Left cardiac atrium (tissue), 4 donors: ENCODE data around the gene C1orf35. TPM values are rescaled to one million over a fixed set of nuclear protein-coding genes. Genes with fewer than 3 reads are reported as not detected.

Source experiments
- ATAC-seq, 2 donors: fragments of 200-7000 bp; cut with Tn5 transposase; one replicate each; pipeline ENCODE4 v1.9.1; 2020; ENCODE audit warnings: mild to moderate bottlenecking in 2 of 2, moderate library complexity in 2 of 2
- DNase-seq: peaks from one replicate; pipeline ENCODE4 v3.0.0-alpha.2; 2020
- intact Hi-C, 2 donors: fragments of 100-400 bp; cut with DNase I; formaldehyde crosslinking; loops; one replicate each; pipeline versions ENCODE4 v1.14.1 to v1.15.1; 2022 to 2023
- total RNA-seq, 2 donors: library from RNA; stranded (reverse); fragmentation: NEBNext Ultra II Directional; extraction: Animal tissue kit (Norgen Biotek cat#: 25700); gene quantifications; one replicate each; pipeline ENCODE4 v1.2.1, GENCODE V29; 2021
- donor health status: DM: no; HTN: yes; CAD: no.
- donor health status: DM: no; HTN: yes; CAD: no; lungs with severe emphysema.
- donor health status: DM: yes; HTN: yes; CAD: no.
- donor health status: Dilated cardiomyopathy.

The C1orf35 gene
- total RNA-seq, 2 donors from 2014 or later, result 7.7 to 8.0 TPM

- ATAC-seq, result no peak
- intact Hi-C loops, result no loop called here
- no peak for DNase-seq
Observed at GRCh38 chr1:228098323-228098931, 4.7 kb downstream of the C1orf35 start.

GRCh38 chr1:228097333-228098081 lies 5.6 kb downstream of the C1orf35 start:
- DNase-seq (no peak), ATAC-seq (no peak)
- intact Hi-C loops, result no loop called here

- DNase-seq, result no peak
- intact Hi-C loops, result no loop called here
- ATAC-seq, result no peak
Observed at GRCh38 chr1:228096416-228097332, 6.5 kb downstream of the C1orf35 start.

GRCh38 chr1:228095938-228096337 lies 7.2 kb downstream of the C1orf35 start:
- DNase-seq (no peak), ATAC-seq (no peak)
- intact Hi-C loops, result no loop called here

- DNase-seq, result no peak
- intact Hi-C loops, result no loop called here
- ATAC-seq, result no peak
Observed at GRCh38 chr1:228095161-228095560, 8.0 kb downstream of the C1orf35 start.

- ATAC-seq, result no peak
- intact Hi-C loops, result no loop called here
- no peak for DNase-seq
Observed at GRCh38 chr1:228094432-228095016, 8.6 kb downstream of the C1orf35 start.

- no peak for DNase-seq
- intact Hi-C loops, result no loop called here
- no peak for ATAC-seq
Observed at GRCh38 chr1:228093050-228093906, 9.8 kb downstream of the C1orf35 start.

GRCh38 chr1:228092342-228093049 lies 10.6 kb downstream of the C1orf35 start:
- ATAC-seq (no peak), DNase-seq (no peak)
- intact Hi-C loops, result no loop called here

- intact Hi-C loops, result no loop called here
- DNase-seq (no peak), ATAC-seq (no peak)
Observed at GRCh38 chr1:228091084-228091483, 12.0 kb downstream of the C1orf35 start.

GRCh38 chr1:228090613-228091081 lies 12.5 kb downstream of the C1orf35 start:
- intact Hi-C loops, result no loop called here
- DNase-seq, result peak; percentile 23
- peak; percentile 4 to 17 for ATAC-seq

- ATAC-seq (peak in 1 of 2 donors; percentile 16), DNase-seq (peak; percentile 16)
- intact Hi-C loops, result no loop called here
Observed at GRCh38 chr1:228089519-228090380, 13.4 kb downstream of the C1orf35 start.

GRCh38 chr1:228088586-228089498 lies 14.3 kb downstream of the C1orf35 start:
- ATAC-seq (no peak), DNase-seq (peak; percentile 27)
- intact Hi-C loops, result no loop called here

GRCh38 chr1:228087771-228088251 lies 15.3 kb downstream of the C1orf35 start:
- DNase-seq, result peak; percentile 59
- intact Hi-C loops, result no loop called here
- peak; percentile 21 to 27 for ATAC-seq

- intact Hi-C loops, result no loop called here
- ATAC-seq, result peak in 1 of 2 donors; percentile 4
- DNase-seq, result peak; percentile 51
Observed at GRCh38 chr1:228085287-228085951, 17.7 kb downstream of the C1orf35 start.

- ATAC-seq, result no peak
- peak; percentile 9 for DNase-seq
- intact Hi-C loops, result no loop called here
Observed at GRCh38 chr1:228084797-228085196, 18.3 kb downstream of the C1orf35 start.
